DND-41 (cell line): ENCODE data around the gene C1QTNF6.
"Not testable (repeated sequence)": the region's sequence is repeated elsewhere in the genome, so short reads cannot be mapped to it uniquely, and the experiment has no call there.

ENCODE experiments used
- ATAC-seq: fragments of 200-7000 bp; cut with Tn5 transposase; 3 replicates; pipeline ENCODE4 v1.9.1; 2021; ENCODE audit warnings: low read depth; ENCODE audit not compliant: insufficient read depth
- DNase-seq: peaks from one replicate; pipeline ENCODE4 v3.0.0-alpha.2; 2020
- H2AFZ ChIP-seq: 2 replicates; pipeline ENCODE4 v1.6.0; 2012; ENCODE audit warnings: low read depth, low read length
- H3K27ac ChIP-seq: 2 replicates; pipeline ENCODE4 v1.5.1; 2012; ENCODE audit warnings: low read length, inconsistent platforms
- H3K27me3 ChIP-seq: fragments of 200-600 bp; sonication (generic); 2 replicates; pipeline ENCODE4 v1.6.0; 2012; ENCODE audit warnings: low read length, mild to moderate bottlenecking, inconsistent platforms; ENCODE audit not compliant: insufficient read depth, poor library complexity
- H3K36me3 ChIP-seq: 2 replicates; pipeline ENCODE4 v1.5.1; 2012; ENCODE audit warnings: low read length, inconsistent platforms; ENCODE audit not compliant: insufficient read depth
- H3K4me1 ChIP-seq: 2 replicates; pipeline ENCODE4 v1.5.1; 2012; ENCODE audit warnings: mild to moderate bottlenecking, low read length; ENCODE audit not compliant: insufficient read depth
- H3K4me2 ChIP-seq: 2 replicates; pipeline ENCODE4 v1.6.0; 2012; ENCODE audit warnings: mild to moderate bottlenecking, moderate library complexity, low read length, inconsistent platforms; ENCODE audit not compliant: insufficient read depth
- H3K4me3 ChIP-seq, 2 experiments: fragments of 200-600 bp in 1 of 2; shearing (Covaris generic) in 1 of 2; 2 replicates each; pipeline ENCODE4 v1.5.1; 2012 to 2016; ENCODE audit warnings: inconsistent platforms in 2 of 2, low read length in 2 of 2, mild to moderate bottlenecking in 2 of 2, low read depth in 1 of 2, moderate library complexity in 1 of 2
- H3K79me2 ChIP-seq: 2 replicates; pipeline ENCODE4 v1.6.0; 2012; ENCODE audit warnings: low read length, inconsistent platforms; ENCODE audit not compliant: insufficient read depth
- H3K9ac ChIP-seq: 2 replicates; pipeline ENCODE4 v1.6.0; 2012; ENCODE audit warnings: low read depth, mild to moderate bottlenecking, inconsistent platforms, low read length, moderate library complexity
- H3K9me3 ChIP-seq: 2 replicates; pipeline ENCODE4 v1.5.1; 2012; ENCODE audit warnings: low read length, moderate library complexity, mild to moderate bottlenecking, inconsistent platforms; ENCODE audit not compliant: insufficient read depth, severe bottlenecking
- H4K20me1 ChIP-seq: 2 replicates; pipeline ENCODE4 v1.6.0; 2012; ENCODE audit warnings: low read length; ENCODE audit not compliant: insufficient read depth
- EZH2 ChIP-seq: IDR thresholded peaks from 3 replicates; pipeline ENCODE4 v1.6.1; 2012; ENCODE audit warnings: borderline replicate concordance, low read depth, mild to moderate bottlenecking, moderate library complexity, low read length, inconsistent platforms; ENCODE audit not compliant: severe bottlenecking
- TF ChIP-seq, protein P1 (sequence below): IDR thresholded peaks from 2 replicates; pipeline ENCODE4 v1.5.1; 2012; ENCODE audit warnings: borderline replicate concordance, low read length, moderate library complexity, mild to moderate bottlenecking; ENCODE audit not compliant: poor library complexity, severe bottlenecking; ENCODE audit errors: extremely low read depth

Gene C1QTNF6

DNA sequence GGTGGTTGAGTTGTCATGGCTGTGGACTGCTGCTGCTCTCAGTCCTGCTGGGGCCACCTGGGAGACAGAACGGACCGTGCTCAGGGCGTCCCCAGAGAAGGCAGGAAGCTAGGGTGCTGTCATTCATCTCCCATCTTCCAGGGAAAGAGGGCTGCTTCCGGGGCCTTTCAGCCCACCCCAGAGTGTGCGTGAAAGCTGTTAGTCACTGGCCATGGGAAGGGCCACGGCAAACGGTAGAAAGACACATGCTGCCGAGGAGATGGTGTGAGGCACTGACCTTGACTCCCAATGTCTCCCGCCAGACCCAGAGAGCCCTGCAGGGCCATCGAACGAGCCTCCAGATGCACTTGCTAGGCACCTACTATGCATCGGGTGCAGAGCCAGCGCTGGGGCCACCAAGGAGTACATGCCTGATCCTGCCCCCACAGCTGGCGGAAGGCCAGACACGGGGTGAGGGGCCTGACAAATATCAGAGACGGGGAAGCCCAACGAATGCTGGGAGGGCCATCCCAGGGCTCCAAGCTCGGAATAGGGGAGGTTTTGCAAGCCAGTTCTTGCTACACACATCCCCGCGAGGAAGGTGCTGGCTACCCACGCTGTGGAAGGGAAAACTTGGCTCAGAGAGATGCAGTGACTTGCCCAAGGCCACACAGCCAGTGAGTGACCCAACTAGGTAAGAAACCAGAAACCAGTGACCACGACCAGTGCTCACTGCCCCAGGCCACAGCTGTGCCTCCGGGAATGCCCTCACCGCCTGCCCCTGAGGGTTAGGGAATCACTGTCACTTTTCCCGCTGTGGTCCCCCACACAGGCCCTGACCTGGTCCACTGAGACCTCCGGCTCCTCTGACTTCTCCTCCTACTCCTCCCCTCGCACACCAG is 45.9 kb upstream of the C1QTNF6 start:
- Histone ChIP-seq H3K4me3 (no peak overlapping the region), H3K79me2 (peaks cover 67% of the 10 kb centered on the region), H3K9ac (no peak overlapping the region), H3K36me3 (peaks cover 90% of the 10 kb centered on the region), H3K9me3 (no peaks in the 10 kb centered on the region), H4K20me1 (peaks cover 67% of the 10 kb centered on the region), H3K4me2 (no peak overlapping the region), H3K27me3 (no peaks in the 10 kb centered on the region), H2AFZ (no peak overlapping the region), H3K4me1 (peaks cover 57% of the 10 kb centered on the region), H3K27ac (peak overlapping the region; percentile 19; the same call in 1 of the 2 replicates)
- ATAC-seq (no peak), DNase-seq (no peak)
- TF ChIP-seq, protein P1, sequence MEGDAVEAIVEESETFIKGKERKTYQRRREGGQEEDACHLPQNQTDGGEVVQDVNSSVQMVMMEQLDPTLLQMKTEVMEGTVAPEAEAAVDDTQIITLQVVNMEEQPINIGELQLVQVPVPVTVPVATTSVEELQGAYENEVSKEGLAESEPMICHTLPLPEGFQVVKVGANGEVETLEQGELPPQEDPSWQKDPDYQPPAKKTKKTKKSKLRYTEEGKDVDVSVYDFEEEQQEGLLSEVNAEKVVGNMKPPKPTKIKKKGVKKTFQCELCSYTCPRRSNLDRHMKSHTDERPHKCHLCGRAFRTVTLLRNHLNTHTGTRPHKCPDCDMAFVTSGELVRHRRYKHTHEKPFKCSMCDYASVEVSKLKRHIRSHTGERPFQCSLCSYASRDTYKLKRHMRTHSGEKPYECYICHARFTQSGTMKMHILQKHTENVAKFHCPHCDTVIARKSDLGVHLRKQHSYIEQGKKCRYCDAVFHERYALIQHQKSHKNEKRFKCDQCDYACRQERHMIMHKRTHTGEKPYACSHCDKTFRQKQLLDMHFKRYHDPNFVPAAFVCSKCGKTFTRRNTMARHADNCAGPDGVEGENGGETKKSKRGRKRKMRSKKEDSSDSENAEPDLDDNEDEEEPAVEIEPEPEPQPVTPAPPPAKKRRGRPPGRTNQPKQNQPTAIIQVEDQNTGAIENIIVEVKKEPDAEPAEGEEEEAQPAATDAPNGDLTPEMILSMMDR, result no peak
- no peak for TF ChIP-seq EZH2

DNA sequence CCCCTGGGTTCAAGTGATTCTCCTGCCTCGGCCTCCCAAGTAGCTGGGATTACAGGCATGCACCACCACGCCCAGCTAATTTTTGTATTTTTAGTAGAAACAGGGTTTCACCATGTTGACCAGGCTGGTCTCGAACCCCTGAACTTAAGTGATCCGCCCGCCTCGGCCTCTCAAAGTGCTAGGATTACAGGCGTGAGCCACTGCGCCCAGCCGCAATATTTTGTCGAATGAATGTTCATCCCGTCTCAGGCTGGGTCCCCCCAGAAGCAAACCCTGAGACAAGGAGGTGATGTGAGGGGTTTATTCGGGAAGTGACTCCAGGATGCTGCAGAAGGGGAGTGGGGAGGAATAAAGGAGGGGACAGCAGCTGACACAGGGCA is 45.3 kb upstream of the C1QTNF6 start:
- not testable (repeated sequence) for H2AFZ ChIP-seq, ATAC-seq, H3K4me3 ChIP-seq, H3K9ac ChIP-seq, H3K9me3 ChIP-seq, DNase-seq, H3K4me2 ChIP-seq, H3K27me3 ChIP-seq, H3K27ac ChIP-seq
- Histone ChIP-seq H3K36me3 (peaks cover 90% of the 10 kb centered on the region), H4K20me1 (peaks cover 62% of the 10 kb centered on the region), H3K4me1 (peaks cover 55% of the 10 kb centered on the region), H3K79me2 (peaks cover 67% of the 10 kb centered on the region)

DNA sequence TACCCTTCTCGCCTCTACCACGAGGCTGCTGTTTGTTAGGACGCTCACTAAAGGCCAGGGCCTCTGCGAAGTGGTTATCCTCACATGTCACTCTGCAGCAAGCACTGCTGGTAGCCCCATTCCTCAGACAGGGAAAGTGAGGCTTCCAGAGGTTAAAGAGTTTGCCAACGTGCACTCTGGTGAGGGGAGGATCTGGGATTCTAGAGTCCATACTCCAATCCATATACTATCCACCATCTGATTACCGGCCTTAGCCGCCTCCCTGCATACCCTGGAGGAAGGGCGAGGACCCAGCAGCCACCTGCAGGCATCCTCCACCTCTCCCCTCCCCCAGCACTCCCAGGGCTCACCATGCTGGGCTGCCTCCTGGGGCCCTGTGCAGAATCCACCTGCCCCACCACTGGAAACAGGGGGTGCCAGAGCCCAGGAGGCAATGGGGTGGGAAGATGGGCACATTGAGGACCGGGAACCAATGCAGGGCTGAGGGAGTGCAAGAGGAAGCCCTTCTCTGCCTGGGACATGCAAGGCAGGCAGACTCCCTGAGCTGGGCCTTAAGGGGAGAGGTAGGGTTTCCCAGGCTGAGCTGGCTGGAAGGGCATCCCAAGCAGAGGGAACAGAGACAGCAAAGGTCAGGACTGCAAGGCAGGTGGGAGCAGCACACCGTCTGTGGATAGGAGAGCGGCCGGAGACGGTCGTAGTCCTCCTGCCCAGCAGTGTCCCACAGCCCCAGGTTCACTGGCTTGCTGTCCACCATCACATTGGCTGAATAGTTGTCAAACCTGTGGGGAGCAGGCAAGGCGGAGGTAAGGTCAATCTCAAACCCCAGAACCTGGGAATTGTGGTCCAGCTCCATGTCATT is 44.3 kb upstream of the C1QTNF6 start:
- H3K79me2 ChIP-seq, result peaks cover 66% of the 10 kb centered on the region
- no peak overlapping the region for H3K4me3 ChIP-seq
- peaks cover 56% of the 10 kb centered on the region for H4K20me1 ChIP-seq
- no peak for TF ChIP-seq EZH2
- TF ChIP-seq, protein P1, result no peak
- H3K9me3 ChIP-seq, result no peaks in the 10 kb centered on the region
- H2AFZ ChIP-seq, result no peak overlapping the region
- H3K27me3 ChIP-seq, result no peaks in the 10 kb centered on the region
- peak overlapping the region; percentile 43; the same call in 1 of the 2 replicates for H3K27ac ChIP-seq
- no peak overlapping the region for H3K4me2 ChIP-seq
- ATAC-seq (no peak), DNase-seq (peak; percentile 34)
- peaks cover 52% of the 10 kb centered on the region for H3K4me1 ChIP-seq
- no peak overlapping the region for H3K9ac ChIP-seq
- peaks cover 90% of the 10 kb centered on the region for H3K36me3 ChIP-seq
